ENCODE data around the gene UBE2I.

DNA sequence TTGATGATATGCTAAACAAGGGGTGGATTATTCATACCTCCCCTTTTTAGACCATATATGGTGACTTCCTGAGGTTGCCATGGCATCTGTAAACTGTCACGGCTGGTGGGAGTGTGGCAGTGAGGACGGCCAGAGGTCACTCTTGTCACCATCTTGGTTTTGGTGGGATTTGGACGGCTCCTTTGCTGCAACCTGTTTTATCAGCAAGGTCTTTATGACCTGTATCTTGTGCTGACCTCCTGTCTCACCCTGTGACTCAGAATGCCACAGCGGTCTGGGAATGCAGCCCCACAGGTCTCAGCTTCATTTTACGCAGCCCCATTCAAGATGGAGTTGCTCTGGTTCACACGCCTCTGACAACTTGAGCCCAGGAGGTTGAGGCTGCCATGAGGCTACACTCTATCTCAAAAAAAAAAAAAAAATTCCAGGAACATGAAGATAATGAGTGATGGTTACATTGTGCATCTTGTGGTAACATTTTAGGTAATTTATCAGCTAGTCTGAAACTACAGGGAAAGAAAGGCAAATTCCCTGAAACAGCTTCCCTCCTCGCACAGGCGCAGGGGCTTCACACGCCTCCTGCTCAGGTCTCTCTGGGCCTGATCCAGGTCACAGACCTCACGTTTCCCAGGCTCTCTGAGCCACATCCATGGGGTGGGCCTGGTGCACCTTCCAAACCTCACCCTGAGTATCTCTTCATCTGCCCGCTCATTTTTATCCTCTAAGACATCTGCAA lies 15.3 kb upstream of the UBE2I start:
- TF ChIP-seq, protein P1, sequence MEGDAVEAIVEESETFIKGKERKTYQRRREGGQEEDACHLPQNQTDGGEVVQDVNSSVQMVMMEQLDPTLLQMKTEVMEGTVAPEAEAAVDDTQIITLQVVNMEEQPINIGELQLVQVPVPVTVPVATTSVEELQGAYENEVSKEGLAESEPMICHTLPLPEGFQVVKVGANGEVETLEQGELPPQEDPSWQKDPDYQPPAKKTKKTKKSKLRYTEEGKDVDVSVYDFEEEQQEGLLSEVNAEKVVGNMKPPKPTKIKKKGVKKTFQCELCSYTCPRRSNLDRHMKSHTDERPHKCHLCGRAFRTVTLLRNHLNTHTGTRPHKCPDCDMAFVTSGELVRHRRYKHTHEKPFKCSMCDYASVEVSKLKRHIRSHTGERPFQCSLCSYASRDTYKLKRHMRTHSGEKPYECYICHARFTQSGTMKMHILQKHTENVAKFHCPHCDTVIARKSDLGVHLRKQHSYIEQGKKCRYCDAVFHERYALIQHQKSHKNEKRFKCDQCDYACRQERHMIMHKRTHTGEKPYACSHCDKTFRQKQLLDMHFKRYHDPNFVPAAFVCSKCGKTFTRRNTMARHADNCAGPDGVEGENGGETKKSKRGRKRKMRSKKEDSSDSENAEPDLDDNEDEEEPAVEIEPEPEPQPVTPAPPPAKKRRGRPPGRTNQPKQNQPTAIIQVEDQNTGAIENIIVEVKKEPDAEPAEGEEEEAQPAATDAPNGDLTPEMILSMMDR (IDR thresholded peaks at IDR 0.05), result no peak
- TF ChIP-seq POLR2A (IDR thresholded peaks at IDR 0.05), result no peak

All from adrenal gland (tissue), 5 donors.